OCI-LY7 (cell line): ENCODE results near the gene HSCB. TPM values are rescaled to one million over a fixed set of nuclear protein-coding genes. Genes with fewer than 3 reads are reported as not detected.

Experiments used
- BruUV-seq: library from RNA; stranded (reverse); fragments of 400-500 nt; replicated peaks from 2 replicates; lab custom pipeline; 2021; lab: Mats Ljungman, UMichigan
- CTCF ChIA-PET: fragments of 300-600 bp; sonication (Branson Sonifier 250); formaldehyde crosslinking; loops from one replicate; lab custom pipeline; 2022; ENCODE audit warnings: antibody characterized with exemption; ENCODE audit not compliant: unreplicated experiment; lab: Charles Lee
- POLR2A ChIA-PET: fragments of 300-600 bp; sonication (Branson Sonifier 250); formaldehyde crosslinking; loops from one replicate; lab custom pipeline; 2022; ENCODE audit warnings: antibody characterized with exemption; lab: Charles Lee
- DNase-seq: peaks from one replicate; pipeline ENCODE4 v3.0.0-alpha.2; 2015; ENCODE audit warnings: low spot score
- H2AFZ ChIP-seq: fragments of 200-600 bp; sonication (generic), shearing (Covaris generic); 2 replicates; pipeline ENCODE4 v1.6.1; 2014; ENCODE audit warnings: mild to moderate bottlenecking, antibody characterized with exemption, low read length, moderate library complexity
- H3K27ac ChIP-seq: fragments of 200-600 bp; sonication (generic); 2 replicates; pipeline ENCODE4 v1.5.1; 2014; ENCODE audit warnings: mixed run types, low read depth, mild to moderate bottlenecking, moderate library complexity, low read length, inconsistent platforms; ENCODE audit not compliant: poor library complexity, severe bottlenecking
- H3K36me3 ChIP-seq: fragments of 200-600 bp; sonication (generic); 2 replicates; pipeline ENCODE4 v1.6.1; 2014; ENCODE audit warnings: mild to moderate bottlenecking, antibody characterized with exemption, low read length, moderate library complexity, mixed read lengths; ENCODE audit not compliant: insufficient read depth
- H3K4me1 ChIP-seq: fragments of 200-600 bp; sonication (generic); 2 replicates; pipeline ENCODE4 v1.5.1; 2014; ENCODE audit warnings: mild to moderate bottlenecking, low read length; ENCODE audit not compliant: insufficient read depth, poor library complexity, severe bottlenecking
- H3K4me2 ChIP-seq: fragments of 200-600 bp; sonication (generic); 2 replicates; pipeline ENCODE4 v1.6.1; 2014; ENCODE audit warnings: mild to moderate bottlenecking, low read length
- H3K4me3 ChIP-seq: fragments of 200-600 bp; sonication (generic); 2 replicates; pipeline ENCODE4 v1.5.1; 2014; ENCODE audit warnings: mild to moderate bottlenecking, low read depth, low read length; ENCODE audit not compliant: poor library complexity, severe bottlenecking
- H3K79me2 ChIP-seq: fragments of 200-600 bp; sonication (generic); 2 replicates; pipeline ENCODE4 v1.6.1; 2016; ENCODE audit warnings: low read depth, mild to moderate bottlenecking, low read length, moderate library complexity, mixed read lengths; ENCODE audit not compliant: insufficient read depth
- H3K9me2 ChIP-seq: fragments of 200-600 bp; sonication (generic); 2 replicates; pipeline ENCODE4 v1.6.1; 2016; ENCODE audit warnings: mild to moderate bottlenecking, low read length, mixed read lengths; ENCODE audit not compliant: insufficient read depth
- H3K9me3 ChIP-seq: fragments of 200-600 bp; sonication (generic); 2 replicates; pipeline ENCODE4 v1.6.1; 2014; ENCODE audit warnings: mild to moderate bottlenecking, mixed run types, low read length, mixed read lengths
- H4K20me1 ChIP-seq: fragments of 200-600 bp; sonication (generic); 2 replicates; pipeline ENCODE4 v1.6.1; 2014; ENCODE audit warnings: mild to moderate bottlenecking, antibody characterized with exemption, low read length, moderate library complexity, mixed read lengths; ENCODE audit not compliant: insufficient read depth
- EZH2phosphoT487 ChIP-seq: fragments of 200-600 bp; sonication (generic); IDR thresholded peaks from 2 replicates; pipeline ENCODE4 v1.6.1; 2018; ENCODE audit warnings: low read depth, borderline replicate concordance, mild to moderate bottlenecking, mixed run types, antibody characterized with exemption, low read length, moderate library complexity, mixed read lengths
- intact Hi-C: fragments of 100-400 bp; cut with micrococcal nuclease; formaldehyde crosslinking; loops from one replicate; pipeline ENCODE4 v1.10.0; 2022; ENCODE audit not compliant: unreplicated experiment
- total RNA-seq, 2 experiments: library from RNA; depleted of rRNA in 1 of 2; stranded (reverse); fragments of >200 nt in 1 of 2; shearing (Covaris generic) in 1 of 2; gene quantifications; 2 replicates each; pipeline ENCODE4 v1.2.3, GENCODE V29; 2014 to 2022
- TF ChIP-seq, protein P1 (sequence below): fragments of 200-600 bp; sonication (generic); conservative IDR thresholded peaks from 2 replicates; pipeline ENCODE4 v1.5.1; 2014; ENCODE audit warnings: mild to moderate bottlenecking, antibody characterized with exemption, low read length, moderate library complexity, mixed read lengths

Gene HSCB
- total RNA-seq, 2 experiments from 2014 or later, result 17.2 to 23.4 TPM

DNA sequence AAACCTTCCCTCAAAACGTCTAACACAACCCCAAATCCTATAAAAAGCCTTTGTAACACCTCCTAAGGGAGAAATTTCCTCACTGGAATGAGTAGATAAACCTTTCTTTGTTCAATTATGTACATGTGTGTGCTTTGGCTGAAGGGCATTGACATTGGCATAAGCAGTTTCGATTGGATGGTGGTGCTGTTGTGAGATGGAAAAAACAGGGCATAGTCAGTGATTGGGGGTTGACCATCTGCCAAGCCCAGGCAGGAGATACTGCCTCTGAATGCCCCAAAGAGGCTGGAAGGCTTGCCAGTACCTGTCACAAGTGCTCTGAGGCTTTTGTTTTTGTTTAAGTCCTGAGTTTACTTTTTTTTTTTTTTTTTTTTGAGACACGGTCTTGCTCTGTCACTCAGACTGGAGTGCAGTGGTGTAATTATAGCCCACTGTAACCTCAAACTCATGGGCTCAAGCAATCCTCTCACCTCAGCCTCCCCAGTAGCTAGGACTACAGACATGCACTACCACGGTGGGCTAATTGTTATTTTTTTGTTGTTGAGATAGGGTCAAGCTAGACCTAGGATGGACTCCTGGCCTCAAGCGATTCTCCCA, 29.5 kb downstream of the HSCB start:
- ChIA-PET CTCF (no interaction called here), POLR2A (interaction anchor here (0.7 to 1.4 kb wide), 2 partner anchors 13 to 1553 kb away, joined by 3 read pairs; no protein-coding TSS in a partner anchor)
- peaks cover 21% of the 10 kb centered on the region for H3K36me3 ChIP-seq
- peaks cover 18% of the 10 kb centered on the region; the same call in 1 of the 2 replicates for H3K79me2 ChIP-seq
- H3K9me2 ChIP-seq, result no peaks in the 10 kb centered on the region
- no TSS peak for BruUV-seq
- no peak for DNase-seq
- no peak overlapping the region for H3K4me3 ChIP-seq
- 0 out of 2 replicates have a peak, but pooled peaks cover 6% of the 10 kb centered on the region for H4K20me1 ChIP-seq
- H3K27ac ChIP-seq, result no peak overlapping the region
- intact Hi-C loops, result loop anchor here (10.0 kb wide), 1 partner anchor 54 kb away; no protein-coding TSS in a partner anchor
- H3K4me1 ChIP-seq, result peaks cover 5% of the 10 kb centered on the region
- peaks cover 5% of the 10 kb centered on the region; the same call in 1 of the 2 replicates for H3K9me3 ChIP-seq
- H2AFZ ChIP-seq, result no peak overlapping the region
- no peak for TF ChIP-seq EZH2phosphoT487
- TF ChIP-seq, protein P1, sequence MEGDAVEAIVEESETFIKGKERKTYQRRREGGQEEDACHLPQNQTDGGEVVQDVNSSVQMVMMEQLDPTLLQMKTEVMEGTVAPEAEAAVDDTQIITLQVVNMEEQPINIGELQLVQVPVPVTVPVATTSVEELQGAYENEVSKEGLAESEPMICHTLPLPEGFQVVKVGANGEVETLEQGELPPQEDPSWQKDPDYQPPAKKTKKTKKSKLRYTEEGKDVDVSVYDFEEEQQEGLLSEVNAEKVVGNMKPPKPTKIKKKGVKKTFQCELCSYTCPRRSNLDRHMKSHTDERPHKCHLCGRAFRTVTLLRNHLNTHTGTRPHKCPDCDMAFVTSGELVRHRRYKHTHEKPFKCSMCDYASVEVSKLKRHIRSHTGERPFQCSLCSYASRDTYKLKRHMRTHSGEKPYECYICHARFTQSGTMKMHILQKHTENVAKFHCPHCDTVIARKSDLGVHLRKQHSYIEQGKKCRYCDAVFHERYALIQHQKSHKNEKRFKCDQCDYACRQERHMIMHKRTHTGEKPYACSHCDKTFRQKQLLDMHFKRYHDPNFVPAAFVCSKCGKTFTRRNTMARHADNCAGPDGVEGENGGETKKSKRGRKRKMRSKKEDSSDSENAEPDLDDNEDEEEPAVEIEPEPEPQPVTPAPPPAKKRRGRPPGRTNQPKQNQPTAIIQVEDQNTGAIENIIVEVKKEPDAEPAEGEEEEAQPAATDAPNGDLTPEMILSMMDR, result no peak
- H3K4me2 ChIP-seq, result no peak overlapping the region

GRCh38 chr22:28772633-28773460, 31.0 kb downstream of the HSCB start, which contains the start of gene CCDC117:
Gene CCDC117, plus strand, starts transcription at chr22:28772695. Its CDS starts 155 bp downstream, at chr22:28772850.
- Histone ChIP-seq H3K4me1 (peaks cover 5% of the 10 kb centered on the region), H3K4me3 (peak within 1 kb of the TSS; percentile 90), H3K79me2 (peaks cover 18% of the 10 kb centered on the region; the same call in 1 of the 2 replicates), H3K9me3 (peaks cover 5% of the 10 kb centered on the region; the same call in 1 of the 2 replicates), H3K4me2 (peak within 1 kb of the TSS; percentile 98), H2AFZ (peak within 1 kb of the TSS; percentile 98), H4K20me1 (0 out of 2 replicates have a peak, but pooled peaks cover 6% of the 10 kb centered on the region), H3K27ac (peak within 1 kb of the TSS; percentile 68), H3K9me2 (no peaks in the 10 kb centered on the region), H3K36me3 (peaks cover 37% of the 10 kb centered on the region)
- BruUV-seq, result no TSS peak
- DNase-seq, result peak; percentile 95
- ChIA-PET POLR2A (interaction anchor here (0.8 to 1.4 kb wide), 3 partner anchors 12 to 25 kb away, joined by 3 to 7 read pairs (median 3); no protein-coding TSS in a partner anchor), CTCF (no interaction called here)
- TF ChIP-seq EZH2phosphoT487, result no peak
- TF ChIP-seq, protein P1, result 0 out of 2 replicates have a peak, but pooled peaks have one; percentile 28
- intact Hi-C loops, result loop anchor here (1.0 to 10.0 kb wide), 2 partner anchors 31 to 52 kb away; partner anchors contain the start of gene HSCB
